ENCODE measurements around the gene SLC45A1. TPM values are rescaled to one million over a fixed set of nuclear protein-coding genes. Genes with fewer than 3 reads are reported as not detected.
"Not testable (repeated sequence)": the region's sequence is repeated elsewhere in the genome, so short reads cannot be mapped to it uniquely, and the experiment has no call there.

SLC45A1 gene
- 10 to 100 TPM in 2 of 4 donors, 1 to 10 TPM in 1, under 1 TPM in 1; 0.51 to 13.8 (median 7.4) TPM for total RNA-seq

- Histone ChIP-seq H3K9me3 (no peaks in the 10 kb centered on the region), H3K4me3 (peak within 1 kb of the TSS; percentile 56 to 64), H3K4me1 (no peaks in the 10 kb centered on the region), H3K36me3 (no peaks in the 10 kb centered on the region), H3K27ac (peak within 1 kb of the TSS; percentile 70 to 76), H3K27me3 (no peaks in the 10 kb centered on the region)
- TF ChIP-seq CTCF (IDR thresholded peaks at IDR 0.05) (peak in 2 of 4 experiments; percentile 8 to 27), POLR2A (IDR thresholded peaks at IDR 0.05) (peak; percentile 47 to 84)
- peak; percentile 77 to 84 for DNase-seq
- intact Hi-C loops (cut with DNase I; ENCODE audit: low total_unique reads) = loop anchor here (5.0 kb wide), 1 partner anchor 291 kb away; the partner anchor contains the start of gene ERRFI1
These were observed at the start of gene SLC45A1 for GRCh38 chr1:8317647-8318381. TSS of gene SLC45A1 (plus strand) at chr1:8318114. CDS start at chr1:8324330, 6,216 bp downstream.

GRCh38 chr1:8273036-8273435 is 44.9 kb upstream of the SLC45A1 start:
- DNase-seq = no peak
- H3K4me1 ChIP-seq = no peaks in the 10 kb centered on the region
- TF ChIP-seq POLR2A (IDR thresholded peaks at IDR 0.05) (no peak), CTCF (IDR thresholded peaks at IDR 0.05) (no peak)
- H3K36me3 ChIP-seq = no peaks in the 10 kb centered on the region
- H3K27me3 ChIP-seq = no peaks in the 10 kb centered on the region
- H3K27ac ChIP-seq = no peak overlapping the region
- no peak overlapping the region for H3K4me3 ChIP-seq
- no peaks in the 10 kb centered on the region for H3K9me3 ChIP-seq
- intact Hi-C loops (cut with DNase I; ENCODE audit: low total_unique reads) = no loop called here

- TF ChIP-seq CTCF (IDR thresholded peaks at IDR 0.05) (no peak), POLR2A (IDR thresholded peaks at IDR 0.05) (no peak)
- Histone ChIP-seq H3K9me3 (no peaks in the 10 kb centered on the region), H3K36me3 (no peaks in the 10 kb centered on the region), H3K4me1 (no peaks in the 10 kb centered on the region), H3K27me3 (no peaks in the 10 kb centered on the region), H3K4me3 (no peak overlapping the region), H3K27ac (no peak overlapping the region)
- intact Hi-C loops (cut with DNase I; ENCODE audit: low total_unique reads) = no loop called here
- no peak for DNase-seq
These were observed 43.6 kb upstream of the SLC45A1 start for GRCh38 chr1:8274352-8274751.

GRCh38 chr1:8276173-8276914 is 41.6 kb upstream of the SLC45A1 start:
- no peaks in the 10 kb centered on the region for H3K4me1 ChIP-seq
- H3K27me3 ChIP-seq = no peaks in the 10 kb centered on the region
- intact Hi-C loops (cut with DNase I; ENCODE audit: low total_unique reads) = no loop called here
- DNase-seq = no peak
- no peaks in the 10 kb centered on the region for H3K36me3 ChIP-seq
- no peak overlapping the region for H3K27ac ChIP-seq
- H3K9me3 ChIP-seq = no peaks in the 10 kb centered on the region
- H3K4me3 ChIP-seq = no peak overlapping the region
- TF ChIP-seq POLR2A (IDR thresholded peaks at IDR 0.05) (no peak), CTCF (IDR thresholded peaks at IDR 0.05) (no peak)

GRCh38 chr1:8276932-8277331 is 41.0 kb upstream of the SLC45A1 start:
- no peaks in the 10 kb centered on the region for H3K27me3 ChIP-seq
- no peak overlapping the region for H3K4me3 ChIP-seq
- intact Hi-C loops (cut with DNase I; ENCODE audit: low total_unique reads) = no loop called here
- no peak for TF ChIP-seq CTCF (IDR thresholded peaks at IDR 0.05)
- TF ChIP-seq POLR2A (IDR thresholded peaks at IDR 0.05) = no peak
- H3K9me3 ChIP-seq = no peaks in the 10 kb centered on the region
- H3K27ac ChIP-seq = no peak overlapping the region
- H3K4me1 ChIP-seq = no peaks in the 10 kb centered on the region
- DNase-seq = no peak
- H3K36me3 ChIP-seq = no peaks in the 10 kb centered on the region

GRCh38 chr1:8278677-8279076 is 39.2 kb upstream of the SLC45A1 start:
- H3K27me3 ChIP-seq; H3K4me1 ChIP-seq; DNase-seq; H3K27ac ChIP-seq; H3K4me3 ChIP-seq; H3K9me3 ChIP-seq; intact Hi-C loops (cut with DNase I; ENCODE audit: low total_unique reads); H3K36me3 ChIP-seq: not testable (repeated sequence)

Measured in uterus (tissue), 4 donors.